Measurements from ENCODE around the gene LCOR. TPM values are rescaled to one million over a fixed set of nuclear protein-coding genes. Genes with fewer than 3 reads are reported as not detected.

LCOR gene
- total and polyA plus RNA-seq, 8 donors = 4.5 to 34.2 (median 19.5) TPM

DNA sequence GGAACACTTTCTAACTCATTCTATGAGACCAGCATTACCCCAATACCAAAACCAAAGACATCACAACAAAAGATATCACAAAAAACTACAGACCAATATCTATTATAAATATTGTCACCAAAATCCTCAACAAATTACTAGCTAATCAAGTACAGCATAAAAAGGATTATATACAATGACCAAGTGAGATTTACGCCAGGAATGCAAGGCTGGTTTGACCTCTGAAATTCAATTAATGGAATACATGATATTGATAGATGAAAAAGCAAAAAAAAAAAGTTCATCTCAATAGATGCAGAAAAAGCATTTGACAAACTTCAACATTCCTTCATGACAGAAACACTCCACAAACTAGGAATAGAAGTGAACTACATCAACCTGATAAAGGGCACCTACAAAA is 175.3 kb downstream of the LCOR start:
- Histone ChIP-seq H3K4me3 (no peak overlapping the region), H3K27ac (no peak overlapping the region), H3K4me1 (no peaks in the 10 kb centered on the region), H3K27me3 (no peaks in the 10 kb centered on the region), H3K9me3 (no peaks in the 10 kb centered on the region), H3K36me3 (no peaks in the 10 kb centered on the region)
- intact Hi-C loops (cut with DNase I) = no loop called here
- 94 to 97% methylated on average over 1 of the region's 1 CpG for WGBS, 2 donors
- FAIRE-seq = no peak
- TF ChIP-seq CTCF (IDR thresholded peaks at IDR 0.05) = no peak
- ATAC-seq = no peak
- DNase-seq = no peak

DNA sequence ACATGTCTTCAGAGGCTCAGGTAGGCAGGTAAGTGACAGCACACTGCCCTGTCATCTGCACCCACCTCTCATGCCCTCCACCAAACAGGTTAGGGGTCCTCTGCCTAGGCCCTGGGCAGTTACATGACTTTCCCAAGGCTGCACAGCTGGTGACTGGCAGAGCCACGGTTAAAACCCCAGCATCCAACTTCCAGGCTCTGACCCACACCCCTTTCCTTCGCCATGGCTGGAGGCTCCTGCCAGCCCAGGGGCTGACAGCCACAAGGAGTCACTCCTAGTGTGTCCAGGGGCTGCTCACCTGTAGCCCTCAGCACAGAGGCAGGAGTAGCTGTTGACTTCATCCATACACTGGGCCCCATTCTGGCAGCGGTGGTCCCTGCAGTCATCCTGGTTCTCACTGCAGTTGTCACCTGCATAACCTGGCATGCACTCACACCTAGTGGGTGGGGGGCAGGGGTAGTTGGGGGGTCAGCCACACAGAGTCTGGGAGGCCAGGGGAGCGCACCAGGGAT is 178.7 kb downstream of the LCOR start:
- Histone ChIP-seq H3K4me1 (no peaks in the 10 kb centered on the region), H3K36me3 (no peaks in the 10 kb centered on the region), H3K4me3 (no peak overlapping the region), H3K9me3 (no peaks in the 10 kb centered on the region), H3K27me3 (no peaks in the 10 kb centered on the region), H3K27ac (no peak overlapping the region)
- 89 to 90% methylated on average over 4 of the region's 4 CpGs for WGBS, 2 donors
- DNase-seq (no peak), ATAC-seq (no peak), FAIRE-seq (no peak)
- TF ChIP-seq CTCF (IDR thresholded peaks at IDR 0.05) = no peak
- intact Hi-C loops (cut with DNase I) = no loop called here

- no peak overlapping the region for H3K4me3 ChIP-seq
- TF ChIP-seq CTCF (IDR thresholded peaks at IDR 0.05) = no peak
- no peaks in the 10 kb centered on the region for H3K9me3 ChIP-seq
- no peaks in the 10 kb centered on the region for H3K4me1 ChIP-seq
- ATAC-seq = no peak
- intact Hi-C loops (cut with DNase I) = no loop called here
- H3K36me3 ChIP-seq = no peaks in the 10 kb centered on the region
- no peak for FAIRE-seq
- H3K27me3 ChIP-seq = no peaks in the 10 kb centered on the region
- no peak for DNase-seq
- H3K27ac ChIP-seq = no peak overlapping the region
Measured at GRCh38 chr10:97011397-97011796, 179.3 kb downstream of the LCOR start.

DNA sequence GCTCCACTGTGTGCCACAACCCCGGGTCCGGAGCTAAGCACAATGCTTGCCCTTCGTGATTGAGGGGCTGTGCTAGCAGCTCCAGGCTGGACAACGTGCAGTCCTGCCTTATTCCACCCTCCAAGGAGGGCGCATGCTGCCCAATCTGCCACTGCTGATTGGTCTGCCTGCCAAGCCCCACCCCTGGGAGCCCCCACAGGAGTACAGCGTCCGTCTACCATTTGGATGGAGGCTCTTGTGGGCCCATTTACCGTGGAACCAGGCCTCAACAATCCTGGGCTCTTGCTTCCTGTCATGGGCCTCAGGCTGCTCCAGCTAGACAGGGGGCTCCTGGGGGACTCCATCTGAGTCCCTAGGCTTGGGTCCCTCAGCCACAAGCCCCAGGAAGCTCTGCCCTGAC is 180.4 kb downstream of the LCOR start:
- intact Hi-C loops (cut with DNase I) = no loop called here
- Histone ChIP-seq H3K4me3 (no peak overlapping the region), H3K36me3 (no peaks in the 10 kb centered on the region), H3K27me3 (no peaks in the 10 kb centered on the region), H3K9me3 (no peaks in the 10 kb centered on the region), H3K4me1 (no peaks in the 10 kb centered on the region), H3K27ac (no peak overlapping the region)
- FAIRE-seq (no peak), DNase-seq (no peak), ATAC-seq (no peak)
- no peak for TF ChIP-seq CTCF (IDR thresholded peaks at IDR 0.05)
- 83 to 84% methylated on average over 8 of the region's 8 CpGs for WGBS, 2 donors

DNA sequence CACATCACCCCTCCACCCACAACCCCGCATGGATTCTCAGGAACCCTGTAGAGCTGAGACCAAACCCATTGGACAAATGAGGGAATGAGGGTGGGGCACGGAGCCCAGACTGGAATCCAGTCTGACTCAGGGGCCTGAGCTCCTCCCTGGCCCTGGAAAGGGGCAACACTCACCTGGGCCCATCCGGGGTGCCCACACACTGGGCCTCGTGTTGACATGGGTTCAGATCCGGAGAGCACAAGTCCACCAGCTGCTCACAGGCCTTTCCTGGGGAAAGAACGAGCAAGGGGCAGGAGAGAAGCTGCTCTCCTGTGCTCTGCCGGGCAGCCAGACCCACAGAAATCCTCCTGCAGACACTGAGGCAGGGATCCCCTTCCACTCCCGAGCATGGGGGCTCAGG is 181.5 kb downstream of the LCOR start:
- no peak overlapping the region for H3K4me3 ChIP-seq
- DNase-seq (no peak), FAIRE-seq (no peak)

More for the DNA sequence above, 181.5 kb downstream of the LCOR start:
- no peaks in the 10 kb centered on the region for H3K36me3 ChIP-seq
- WGBS, 2 donors = 81 to 86% methylated on average over 8 of the region's 8 CpGs
- H3K27me3 ChIP-seq = no peaks in the 10 kb centered on the region
- no peak overlapping the region for H3K27ac ChIP-seq
- H3K4me1 ChIP-seq = no peaks in the 10 kb centered on the region
- ATAC-seq = no peak
- intact Hi-C loops (cut with DNase I) = no loop called here
- no peak for TF ChIP-seq CTCF (IDR thresholded peaks at IDR 0.05)
- H3K9me3 ChIP-seq = no peaks in the 10 kb centered on the region
